GM12878 (cell line): ENCODE results near the gene SCAMP1. TPM values are rescaled to one million over a fixed set of nuclear protein-coding genes. Genes with fewer than 3 reads are reported as not detected.

Experiments used
- ATAC-seq: fragments of 200-7000 bp; cut with Tn5 transposase; 3 replicates; pipeline ENCODE4 v1.9.1; 2020; ENCODE audit warnings: mild to moderate bottlenecking, moderate library complexity
- BruUV-seq: library from RNA; stranded (reverse); fragments of 400-500 nt; replicated peaks from 2 replicates; lab custom pipeline; 2021; lab: Mats Ljungman, UMichigan
- CTCF ChIA-PET: fragments of 300-600 bp; sonication (Branson Sonifier 250); formaldehyde crosslinking; extraction: SDS; loops from one replicate; lab custom pipeline; 2021; ENCODE audit warnings: inconsistent platforms; lab: Yijun Ruan, JAX
- POLR2A ChIA-PET: fragments of 350-600 bp; formaldehyde crosslinking; extraction: SDS; loops from one replicate; lab custom pipeline; 2021; ENCODE audit warnings: inconsistent platforms; lab: Charles Lee
- RAD21 ChIA-PET: fragments of 300-600 bp; sonication (Branson Sonifier 250); formaldehyde crosslinking; loops from one replicate; lab custom pipeline; 2023; ENCODE audit warnings: antibody characterized with exemption; ENCODE audit not compliant: unreplicated experiment; lab: Charles Lee
- SMC1A ChIA-PET: fragments of 300-600 bp; sonication (Branson Sonifier 250); formaldehyde crosslinking; loops from one replicate; lab custom pipeline; 2023; ENCODE audit not compliant: unreplicated experiment, uncharacterized antibody; lab: Charles Lee
- DNase-seq: peaks from one replicate; pipeline ENCODE4 v3.0.0-alpha.2; 2011; ENCODE audit warnings: low read depth, low spot score
- FAIRE-seq: peaks from 3 replicates; lab custom pipeline; 2011; peaks lifted over from hg19 to GRCh38; lab: Jason Lieb, UNC
- H2AFZ ChIP-seq: 2 replicates; pipeline ENCODE4 v1.6.0; 2011; ENCODE audit warnings: low read depth, low read length, control low read depth; ENCODE audit not compliant: control insufficient read depth
- H3K27ac ChIP-seq: 2 replicates; pipeline ENCODE4 v1.5.1; 2011; ENCODE audit warnings: control low read depth; ENCODE audit not compliant: control insufficient read depth, insufficient read depth
- H3K27me3 ChIP-seq, 2 experiments: replicated peaks in 1 of 2; 2 replicates each; pipeline versions ENCODE4 v1.6.0 to v1.6.1; 2011; ENCODE audit warnings: low read length in 1 of 2; ENCODE audit not compliant: control insufficient read depth in 2 of 2, insufficient read depth in 2 of 2
- H3K36me3 ChIP-seq, 2 experiments: 2 replicates each; pipeline ENCODE4 v1.5.1; 2011; ENCODE audit warnings: low read length in 1 of 2; ENCODE audit not compliant: control insufficient read depth in 2 of 2, insufficient read depth in 2 of 2
- H3K4me1 ChIP-seq: 2 replicates; pipeline ENCODE4 v1.6.1; 2011; ENCODE audit warnings: mild to moderate bottlenecking, low read length, moderate library complexity, mixed read lengths; ENCODE audit not compliant: control insufficient read depth, insufficient read depth
- H3K4me2 ChIP-seq: 2 replicates; pipeline ENCODE4 v1.6.0; 2011; ENCODE audit warnings: control low read depth; ENCODE audit not compliant: control insufficient read depth, insufficient read depth
- H3K4me3 ChIP-seq: fragments of 200-600 bp; sonication (generic); 2 replicates; pipeline ENCODE4 v1.5.1; 2016
- H3K79me2 ChIP-seq: 2 replicates; pipeline ENCODE4 v1.6.0; 2011; ENCODE audit warnings: low read length; ENCODE audit not compliant: control insufficient read depth, insufficient read depth
- H3K9ac ChIP-seq: 2 replicates; pipeline ENCODE4 v1.8.0; 2011; ENCODE audit warnings: low read length, control low read depth, mixed read lengths; ENCODE audit not compliant: control insufficient read depth, insufficient read depth
- H3K9me3 ChIP-seq: replicated peaks from 3 replicates; pipeline ENCODE4 v1.5.1; 2011; ENCODE audit warnings: mild to moderate bottlenecking, low read length; ENCODE audit not compliant: control insufficient read depth, insufficient read depth
- H4K20me1 ChIP-seq: 2 replicates; pipeline ENCODE4 v1.6.0; 2011; ENCODE audit not compliant: control insufficient read depth, insufficient read depth
- CBFB ChIP-seq: IDR thresholded peaks from 2 replicates; pipeline ENCODE4 v1.6.1; 2016; ENCODE audit warnings: antibody characterized with exemption, low read depth
- CEBPB ChIP-seq, 2 experiments: fragments of 150-350 bp in 1 of 2; IDR thresholded peaks; 2 replicates each; pipeline ENCODE4 v1.6.1; 2012 to 2014; ENCODE audit warnings: low read depth in 2 of 2, low read length in 2 of 2, borderline replicate concordance in 1 of 2, inconsistent platforms in 1 of 2
- CREM ChIP-seq: IDR thresholded peaks from 2 replicates; pipeline ENCODE4 v1.6.1; 2014; ENCODE audit warnings: antibody characterized with exemption, low read depth
- HDAC6 ChIP-seq: fragments of 200-600 bp; sonication (generic); IDR thresholded peaks from one replicate; pipeline ENCODE4 v1.8.0; 2017; ENCODE audit warnings: antibody characterized with exemption; ENCODE audit not compliant: unreplicated experiment
- JUND ChIP-seq: IDR thresholded peaks from 2 replicates; pipeline ENCODE4 v1.6.1; 2012; ENCODE audit warnings: low read depth, mild to moderate bottlenecking, low read length, improper control_type of control experiment, moderate library complexity
- MEF2B ChIP-seq: fragments of 450-650 bp; IDR thresholded peaks from 2 replicates; pipeline ENCODE4 v1.6.1; 2018; ENCODE audit warnings: mild to moderate bottlenecking, moderate library complexity; ENCODE audit not compliant: partially characterized antibody, poor library complexity, severe bottlenecking
- NFXL1 ChIP-seq: fragments of 450-650 bp; IDR thresholded peaks from 2 replicates; pipeline ENCODE4 v1.6.1; 2017; ENCODE audit warnings: antibody characterized with exemption, mild to moderate bottlenecking, borderline replicate concordance
- TAF1 ChIP-seq: IDR thresholded peaks from 2 replicates; pipeline ENCODE4 v1.6.1; 2011; ENCODE audit warnings: mild to moderate bottlenecking, low read depth, low read length, borderline replicate concordance
- ZBED1 ChIP-seq: IDR thresholded peaks from 2 replicates; pipeline ENCODE4 v1.6.1; 2016; ENCODE audit warnings: borderline replicate concordance
- ZNF24 ChIP-seq: fragments of 450-650 bp; IDR thresholded peaks from 2 replicates; pipeline ENCODE4 v1.6.1; 2017; ENCODE audit warnings: antibody characterized with exemption, mild to moderate bottlenecking
- WGBS: methylation state at CpG from one replicate; pipeline ENCODE4 v1.1.6; 2016; ENCODE audit warnings: low lambda C conversion rate; ENCODE audit not compliant: insufficient replicate concordance, insufficient coverage; ENCODE audit errors: missing lambda C conversion rate; 5-methylcytosine and 5-hydroxymethylcytosine counted together
- in situ Hi-C: fragments of 300-500 bp; cut with MboI; formaldehyde crosslinking; loops from 9 replicates; pipeline ENCODE4 v1.14.3; 2018; ENCODE audit warnings: mixed read lengths
- intact Hi-C: fragments of 100-400 bp; cut with micrococcal nuclease; formaldehyde crosslinking; loops from one replicate; pipeline ENCODE4 v1.14.2; 2022; ENCODE audit not compliant: unreplicated experiment
- polyA plus RNA-seq, 11 experiments: library from polyadenylated mRNA; depleted of rRNA in 4 of 11; unstranded in 6 of 11; stranded (reverse) in 5 of 11; fragments of >200 nt; fragmentation: Nextera tagmentation in 4 of 11; fragmentation: Illumina TruSeq in 1 of 11; extraction: Ambion mirVana in 4 of 11; extraction: Trizol in 1 of 11; gene quantifications; 1 replicate in 1 of 11; 2 replicates in 10 of 11; pipeline versions ENCODE4 v1.2.1 to v1.2.3, GENCODE V29; 2011 to 2016; ENCODE audit warnings: inconsistent platforms in 2 of 11, missing spikeins in 2 of 11, low read depth in 1 of 11
- total RNA-seq, 4 experiments: library from RNA; depleted of rRNA in 3 of 4; stranded (reverse); fragments of >200 nt in 3 of 4; fragmentation: Illumina TruSeq in 1 of 4; extraction: Trizol in 1 of 4; gene quantifications; 2 replicates each; pipeline versions ENCODE4 v1.2.1 to v1.2.3, GENCODE V29; 2013 to 2021
- TF ChIP-seq, protein P1 (sequence below): fragments of 450-650 bp; IDR thresholded peaks from 2 replicates; pipeline ENCODE4 v1.6.1; 2017; ENCODE audit warnings: borderline replicate concordance
- TF ChIP-seq, protein P2 (sequence below): IDR thresholded peaks from 2 replicates; pipeline ENCODE4 v1.6.1; 2011; ENCODE audit warnings: borderline replicate concordance, low read depth, mild to moderate bottlenecking, moderate library complexity, mixed read lengths, low read length; ENCODE audit not compliant: insufficient read depth; ENCODE audit errors: extremely low read length
- TF ChIP-seq, protein P3 (sequence below): fragments of 450-650 bp; IDR thresholded peaks from 2 replicates; pipeline ENCODE4 v1.6.1; 2018; ENCODE audit warnings: borderline replicate concordance, mild to moderate bottlenecking; ENCODE audit not compliant: partially characterized antibody
- TF ChIP-seq, protein P4 (sequence below): IDR thresholded peaks from 2 replicates; pipeline ENCODE4 v1.6.1; 2011; ENCODE audit warnings: borderline replicate concordance, low read depth, mild to moderate bottlenecking, moderate library complexity, low read length; ENCODE audit not compliant: insufficient read depth, poor library complexity, severe bottlenecking

Gene SCAMP1
- total and polyA plus RNA-seq, 10 of the 15 experiments (the other 5 are each of a cell fraction or from before 2014, with no cell fraction given), result 6.4 to 27.9 (median 20.0) TPM

DNA sequence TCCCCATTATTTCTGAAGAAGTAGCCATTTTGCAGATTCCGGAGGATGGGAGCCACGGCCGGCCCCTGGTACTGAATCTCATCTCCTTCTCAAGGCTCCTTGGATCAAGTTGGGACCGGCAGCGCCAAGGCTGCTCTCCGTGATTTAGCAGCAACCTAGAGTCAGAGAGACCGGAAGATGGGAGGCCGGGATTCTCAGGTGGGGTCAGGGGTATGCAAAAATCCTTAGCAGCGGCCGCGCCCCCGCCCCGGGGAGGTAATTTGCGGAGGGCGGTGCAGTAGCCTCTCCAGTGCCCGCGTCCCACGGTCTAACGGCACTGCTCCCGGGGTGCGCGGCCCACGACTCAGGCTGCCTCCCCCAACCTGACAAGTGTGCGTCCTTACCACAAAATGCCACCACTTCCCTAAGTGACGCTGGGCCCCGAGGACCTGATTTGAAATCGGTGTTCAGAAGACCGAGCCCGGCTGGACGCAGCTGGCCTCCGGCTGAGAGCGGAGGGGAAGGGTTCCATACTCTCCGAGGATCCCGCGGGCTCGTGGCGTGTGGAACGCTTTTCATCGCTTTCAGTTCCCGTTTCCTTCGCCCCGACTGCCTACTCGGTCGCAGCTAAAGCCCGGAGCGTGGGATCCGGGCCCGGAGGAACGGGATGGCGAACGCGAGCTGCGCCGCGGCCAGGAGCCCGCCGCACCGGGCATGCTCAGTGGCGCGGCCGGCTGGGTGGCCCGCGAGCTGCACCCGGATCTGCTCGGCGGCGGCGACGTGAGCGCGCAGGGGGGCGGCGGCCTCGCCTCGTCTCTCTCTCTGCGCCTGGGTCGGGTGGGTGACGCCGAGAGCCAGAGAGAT lies at the start of gene SCAMP1 (continued):
- peak; percentile 78 for TF ChIP-seq TAF1
- TF ChIP-seq, protein P1, sequence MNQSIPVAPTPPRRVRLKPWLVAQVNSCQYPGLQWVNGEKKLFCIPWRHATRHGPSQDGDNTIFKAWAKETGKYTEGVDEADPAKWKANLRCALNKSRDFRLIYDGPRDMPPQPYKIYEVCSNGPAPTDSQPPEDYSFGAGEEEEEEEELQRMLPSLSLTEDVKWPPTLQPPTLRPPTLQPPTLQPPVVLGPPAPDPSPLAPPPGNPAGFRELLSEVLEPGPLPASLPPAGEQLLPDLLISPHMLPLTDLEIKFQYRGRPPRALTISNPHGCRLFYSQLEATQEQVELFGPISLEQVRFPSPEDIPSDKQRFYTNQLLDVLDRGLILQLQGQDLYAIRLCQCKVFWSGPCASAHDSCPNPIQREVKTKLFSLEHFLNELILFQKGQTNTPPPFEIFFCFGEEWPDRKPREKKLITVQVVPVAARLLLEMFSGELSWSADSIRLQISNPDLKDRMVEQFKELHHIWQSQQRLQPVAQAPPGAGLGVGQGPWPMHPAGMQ, result no peak

DNA sequence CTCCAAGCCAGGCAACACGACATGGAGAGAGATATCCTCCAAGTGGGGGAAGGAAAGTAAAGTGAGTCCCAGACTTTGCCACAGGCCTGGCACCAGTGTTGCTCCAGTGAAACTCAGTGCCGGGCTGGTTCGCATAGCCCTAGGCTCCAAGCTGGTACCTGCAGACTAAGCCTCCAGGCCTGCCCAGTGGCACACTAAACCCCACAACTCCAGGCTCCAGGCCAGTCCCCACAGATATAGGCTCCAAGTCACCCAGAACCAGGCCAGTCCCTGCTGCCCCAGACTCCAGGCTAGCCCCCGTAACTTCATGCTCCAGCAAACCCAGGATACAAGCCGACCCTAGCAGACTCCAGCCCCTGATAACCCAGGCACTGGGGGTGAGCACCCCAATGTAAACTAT lies 42.9 kb upstream of the SCAMP1 start:
- no TSS peak for BruUV-seq
- FAIRE-seq (no peak), DNase-seq (no peak), ATAC-seq (no peak)
- RAD21 ChIA-PET, result no interaction called here
- SMC1A ChIA-PET, result interaction anchor here (2.1 kb wide), 1 partner anchor 216 kb away, joined by 7 read pairs; no protein-coding TSS in a partner anchor
- in situ Hi-C loops (no loop called here), intact Hi-C loops (no loop called here)
- Histone ChIP-seq H4K20me1 (no peaks in the 10 kb centered on the region), H3K79me2 (no peaks in the 10 kb centered on the region), H3K9ac (no peak overlapping the region), H3K27ac (no peak overlapping the region), H3K4me2 (no peak overlapping the region), H3K4me3 (no peak overlapping the region), H3K4me1 (no peaks in the 10 kb centered on the region), H3K9me3 (no peaks in the 10 kb centered on the region; the same call in 2 of the 3 replicates), H2AFZ (no peak overlapping the region), H3K27me3 (no peaks in the 10 kb centered on the region), H3K36me3 (no peaks in the 10 kb centered on the region)
- CTCF ChIA-PET, result interaction anchor here (1.5 to 2.3 kb wide), 2 partner anchors 12 to 150 kb away, joined by 3 to 7 read pairs; no protein-coding TSS in a partner anchor
- WGBS, result 52% methylated on average over 5 of the region's 5 CpGs
- POLR2A ChIA-PET, result no interaction called here
- TF ChIP-seq, protein P2, sequence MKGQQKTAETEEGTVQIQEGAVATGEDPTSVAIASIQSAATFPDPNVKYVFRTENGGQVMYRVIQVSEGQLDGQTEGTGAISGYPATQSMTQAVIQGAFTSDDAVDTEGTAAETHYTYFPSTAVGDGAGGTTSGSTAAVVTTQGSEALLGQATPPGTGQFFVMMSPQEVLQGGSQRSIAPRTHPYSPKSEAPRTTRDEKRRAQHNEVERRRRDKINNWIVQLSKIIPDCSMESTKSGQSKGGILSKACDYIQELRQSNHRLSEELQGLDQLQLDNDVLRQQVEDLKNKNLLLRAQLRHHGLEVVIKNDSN, result no peak
- no peak for TF ChIP-seq HDAC6
- TF ChIP-seq ZBED1, result no peak
- no peak for TF ChIP-seq NFXL1
- TF ChIP-seq, protein P3, sequence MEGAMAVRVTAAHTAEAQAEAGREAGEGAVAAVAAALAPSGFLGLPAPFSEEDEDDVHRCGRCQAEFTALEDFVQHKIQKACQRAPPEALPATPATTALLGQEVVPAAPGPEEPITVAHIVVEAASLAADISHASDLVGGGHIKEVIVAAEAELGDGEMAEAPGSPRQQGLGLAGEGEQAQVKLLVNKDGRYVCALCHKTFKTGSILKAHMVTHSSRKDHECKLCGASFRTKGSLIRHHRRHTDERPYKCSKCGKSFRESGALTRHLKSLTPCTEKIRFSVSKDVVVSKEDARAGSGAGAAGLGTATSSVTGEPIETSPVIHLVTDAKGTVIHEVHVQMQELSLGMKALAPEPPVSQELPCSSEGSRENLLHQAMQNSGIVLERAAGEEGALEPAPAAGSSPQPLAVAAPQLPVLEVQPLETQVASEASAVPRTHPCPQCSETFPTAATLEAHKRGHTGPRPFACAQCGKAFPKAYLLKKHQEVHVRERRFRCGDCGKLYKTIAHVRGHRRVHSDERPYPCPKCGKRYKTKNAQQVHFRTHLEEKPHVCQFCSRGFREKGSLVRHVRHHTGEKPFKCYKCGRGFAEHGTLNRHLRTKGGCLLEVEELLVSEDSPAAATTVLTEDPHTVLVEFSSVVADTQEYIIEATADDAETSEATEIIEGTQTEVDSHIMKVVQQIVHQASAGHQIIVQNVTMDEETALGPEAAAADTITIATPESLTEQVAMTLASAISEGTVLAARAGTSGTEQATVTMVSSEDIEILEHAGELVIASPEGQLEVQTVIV, result no peak
- no peak for TF ChIP-seq JUND
- TF ChIP-seq, protein P4, sequence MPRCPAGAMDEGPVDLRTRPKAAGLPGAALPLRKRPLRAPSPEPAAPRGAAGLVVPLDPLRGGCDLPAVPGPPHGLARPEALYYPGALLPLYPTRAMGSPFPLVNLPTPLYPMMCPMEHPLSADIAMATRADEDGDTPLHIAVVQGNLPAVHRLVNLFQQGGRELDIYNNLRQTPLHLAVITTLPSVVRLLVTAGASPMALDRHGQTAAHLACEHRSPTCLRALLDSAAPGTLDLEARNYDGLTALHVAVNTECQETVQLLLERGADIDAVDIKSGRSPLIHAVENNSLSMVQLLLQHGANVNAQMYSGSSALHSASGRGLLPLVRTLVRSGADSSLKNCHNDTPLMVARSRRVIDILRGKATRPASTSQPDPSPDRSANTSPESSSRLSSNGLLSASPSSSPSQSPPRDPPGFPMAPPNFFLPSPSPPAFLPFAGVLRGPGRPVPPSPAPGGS, result no peak
- TF ChIP-seq CBFB, result no peak
- no peak for TF ChIP-seq MEF2B
- no peak for TF ChIP-seq ZNF24
- no peak for TF ChIP-seq CREM
- no peak for TF ChIP-seq CEBPB (IDR thresholded peaks at IDR 0.05; ENCODE audit: borderline replicate concordance in 1 of 2, low read depth in 2 of 2, low read length in 2 of 2)
